ENCODE results near the gene KCNAB1.

Gene KCNAB1

DNA sequence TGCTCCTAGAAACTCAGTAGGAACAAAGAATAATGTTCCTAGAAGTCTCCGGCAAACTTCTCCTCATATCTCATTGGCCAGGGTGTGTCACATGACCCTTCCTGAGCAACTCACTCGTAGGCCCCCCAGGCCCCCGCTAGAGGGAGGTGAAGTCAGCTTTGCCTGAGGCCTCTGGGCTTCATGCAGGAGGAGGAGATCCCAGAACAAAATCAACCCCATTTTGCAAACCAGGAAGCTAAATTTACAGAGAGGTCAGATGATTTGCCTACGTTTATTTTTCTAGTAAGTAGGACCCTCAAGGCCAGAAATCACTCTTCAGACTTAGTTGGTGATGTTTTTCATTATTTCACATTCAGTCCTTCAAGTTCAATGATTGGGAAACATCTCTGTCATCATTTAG is 335.5 kb downstream of the KCNAB1 start:
- DNase-seq (ENCODE audit: low spot score): no peak

DNA sequence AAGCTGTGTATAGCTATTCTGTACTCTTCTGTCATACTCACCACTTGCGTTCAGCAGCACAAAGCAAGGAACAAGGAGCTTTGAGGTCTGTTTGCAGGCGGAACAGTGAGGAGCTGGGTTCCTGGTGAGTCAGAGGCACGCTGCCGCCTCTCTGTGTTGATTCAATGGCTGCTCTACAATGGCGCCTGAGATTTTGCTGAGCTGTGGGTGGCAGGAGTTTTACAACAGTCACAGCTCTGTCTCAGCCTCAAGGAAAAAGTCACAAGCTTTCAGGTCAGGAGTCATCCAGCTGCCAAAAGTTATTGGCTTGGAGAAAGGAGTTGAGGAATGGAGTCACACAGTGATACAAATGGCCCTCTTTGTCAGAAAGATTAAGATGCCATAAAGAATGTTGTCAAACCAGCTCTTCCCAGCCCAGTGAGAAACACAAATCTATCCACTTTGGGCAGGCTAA is 336.4 kb downstream of the KCNAB1 start:
- DNase-seq (ENCODE audit: low spot score): no peak

DNA sequence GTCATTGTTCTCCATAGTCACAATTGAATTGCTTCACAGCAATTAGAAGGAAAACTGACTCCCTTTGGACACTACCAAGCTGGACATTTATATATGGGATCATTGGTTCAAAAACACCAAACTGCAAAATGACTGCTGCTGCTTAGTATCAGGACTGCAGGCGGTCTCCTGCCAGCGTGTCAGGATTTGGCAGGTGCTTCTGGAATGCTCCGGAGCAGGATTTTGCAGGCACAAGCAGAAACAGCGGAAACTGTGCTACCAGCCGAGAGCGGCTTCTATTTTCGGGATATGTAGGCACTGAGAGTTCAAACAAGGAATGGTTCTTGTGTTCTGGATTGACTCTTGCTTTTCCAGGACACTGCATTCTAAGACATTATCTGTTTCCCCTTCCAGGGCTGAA is 339.1 kb downstream of the KCNAB1 start:
- no peak for DNase-seq (ENCODE audit: low spot score)

DNA sequence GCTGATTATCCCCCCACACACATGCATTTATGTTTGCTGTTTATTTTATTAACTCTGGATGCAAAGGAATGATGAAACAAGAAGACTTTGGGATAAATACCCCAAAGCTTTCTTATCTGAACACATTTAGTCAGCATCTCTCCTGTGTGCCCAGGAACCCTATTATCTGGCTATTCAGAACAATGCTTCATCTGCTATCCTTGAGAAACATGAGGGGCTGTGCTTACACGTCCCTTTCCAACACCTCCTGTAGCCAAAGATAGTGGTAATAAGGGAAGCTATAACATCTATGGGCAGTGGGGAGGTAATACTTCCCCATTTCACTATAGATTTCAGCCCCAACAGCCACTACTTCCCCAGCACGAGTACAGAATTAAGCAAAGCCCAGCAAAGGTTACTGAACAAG is 339.8 kb downstream of the KCNAB1 start:
- no peak for DNase-seq (ENCODE audit: low spot score)

DNA sequence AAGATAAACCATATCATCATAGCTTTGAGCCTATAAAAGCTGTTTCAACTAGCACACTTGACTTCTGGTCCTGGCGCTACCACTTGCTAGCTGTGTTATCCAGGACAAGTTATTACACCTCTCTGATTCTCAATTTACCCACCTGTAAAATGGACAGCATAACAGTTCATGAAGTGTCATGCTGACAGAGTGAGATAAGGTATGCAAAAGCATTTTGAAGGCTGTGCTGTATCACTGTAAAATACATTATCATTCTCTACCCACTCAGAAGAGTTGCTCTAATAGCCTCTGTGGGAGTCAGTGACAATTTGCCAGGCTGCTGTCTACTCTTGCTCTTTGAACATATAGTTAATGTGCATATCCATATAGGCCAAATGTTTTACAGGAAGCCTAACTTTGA is 341.5 kb downstream of the KCNAB1 start:
- no peak for DNase-seq (ENCODE audit: low spot score)

DNA sequence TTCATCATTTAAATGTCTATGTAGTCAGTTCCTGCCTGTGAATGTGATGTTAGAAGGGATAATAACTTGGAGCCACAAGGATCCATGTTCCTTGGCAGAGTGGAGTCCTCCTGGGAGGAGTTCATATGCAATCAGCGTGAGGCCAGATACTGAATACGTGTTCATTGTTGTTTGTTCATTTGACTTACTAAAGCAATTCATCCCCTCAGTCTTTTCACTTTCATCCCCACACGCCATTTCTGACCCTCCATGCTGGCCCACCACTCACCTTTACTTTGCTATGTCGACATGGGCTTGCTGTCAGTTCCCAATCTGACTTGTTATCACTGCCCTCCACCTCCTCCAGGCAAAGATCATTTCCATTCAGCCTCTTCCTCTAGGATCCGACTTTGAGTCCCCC is 342.7 kb downstream of the KCNAB1 start:
- no peak for DNase-seq (ENCODE audit: low spot score)

DNA sequence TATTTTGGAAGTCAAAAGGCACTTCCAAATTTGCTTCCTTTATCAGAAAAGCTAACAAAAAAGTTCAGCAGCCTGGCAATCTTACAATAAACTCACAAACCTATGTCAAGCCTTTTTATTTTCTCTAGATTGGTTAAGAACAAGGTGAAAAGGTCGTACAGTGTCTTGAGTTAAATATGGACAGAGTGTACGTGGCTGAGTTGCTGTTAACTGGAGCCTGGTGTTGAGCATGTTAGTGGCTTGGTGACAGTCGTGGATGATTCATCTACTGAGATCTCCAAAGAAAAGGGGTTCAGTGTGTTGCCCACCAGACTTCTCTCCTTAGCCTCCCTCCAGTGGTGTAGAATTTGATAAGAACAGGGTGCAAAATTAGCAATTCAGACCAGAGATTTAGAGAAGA is 344.8 kb downstream of the KCNAB1 start:
- no peak for DNase-seq (ENCODE audit: low spot score)

DNA sequence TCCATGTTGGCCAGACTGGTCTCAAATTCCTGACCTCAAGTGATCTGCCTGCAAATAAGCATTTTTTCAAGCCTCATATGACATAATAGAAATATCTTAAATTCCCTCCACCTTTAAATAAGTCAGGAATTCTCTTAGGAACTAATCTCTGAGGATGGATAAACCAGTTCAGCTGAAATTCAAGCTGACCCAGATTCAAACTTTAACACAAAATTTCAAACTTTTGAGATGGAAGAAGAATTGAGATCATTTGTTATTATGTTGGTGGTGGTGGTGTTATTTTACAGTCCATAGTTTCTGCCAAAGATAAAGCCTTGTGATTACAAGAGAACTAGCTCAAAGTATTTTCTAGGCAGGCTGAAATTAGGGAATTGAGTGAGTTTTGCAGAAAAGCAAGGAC is 349.1 kb downstream of the KCNAB1 start:
- no peak for DNase-seq (ENCODE audit: low spot score)

DNA sequence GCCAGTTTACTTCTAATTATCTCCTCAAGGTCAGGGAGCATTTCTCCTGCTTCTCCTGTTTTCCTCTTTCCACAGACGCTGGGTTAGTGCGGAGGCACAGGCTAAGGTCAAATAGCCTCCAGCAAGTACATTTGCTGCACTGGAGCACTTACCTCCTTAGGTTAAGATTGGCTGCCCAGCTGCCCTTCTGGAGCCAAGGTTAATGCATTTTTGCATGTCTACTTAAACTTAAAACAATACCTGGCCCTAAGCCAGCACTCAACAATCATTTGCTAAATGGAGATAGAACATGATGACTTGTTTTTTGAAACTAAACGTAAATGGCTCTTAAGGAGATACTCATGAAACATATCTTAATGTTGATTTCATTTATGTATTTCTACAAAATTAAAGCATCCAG is 351.1 kb downstream of the KCNAB1 start:
- DNase-seq (ENCODE audit: low spot score): no peak

DNA sequence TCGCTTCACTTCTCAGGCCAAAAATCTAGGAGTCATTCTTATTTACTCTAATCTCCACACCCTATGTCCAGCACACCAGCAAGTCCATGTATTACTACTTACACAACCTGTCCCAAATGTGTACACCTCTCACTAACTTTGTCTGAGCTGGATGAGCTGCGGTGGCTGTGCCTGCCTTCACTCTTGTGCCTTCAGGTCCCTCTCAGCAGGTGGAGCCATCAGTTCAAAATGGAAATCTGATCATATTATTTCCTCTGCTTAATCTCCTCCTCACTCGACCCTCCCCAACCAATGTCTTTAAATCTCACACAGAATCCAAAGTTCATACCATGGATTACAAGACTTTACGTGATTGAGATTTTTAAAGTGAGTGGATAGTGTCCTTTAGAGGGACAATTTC is 351.8 kb downstream of the KCNAB1 start:
- DNase-seq (ENCODE audit: low spot score): no peak

DNA sequence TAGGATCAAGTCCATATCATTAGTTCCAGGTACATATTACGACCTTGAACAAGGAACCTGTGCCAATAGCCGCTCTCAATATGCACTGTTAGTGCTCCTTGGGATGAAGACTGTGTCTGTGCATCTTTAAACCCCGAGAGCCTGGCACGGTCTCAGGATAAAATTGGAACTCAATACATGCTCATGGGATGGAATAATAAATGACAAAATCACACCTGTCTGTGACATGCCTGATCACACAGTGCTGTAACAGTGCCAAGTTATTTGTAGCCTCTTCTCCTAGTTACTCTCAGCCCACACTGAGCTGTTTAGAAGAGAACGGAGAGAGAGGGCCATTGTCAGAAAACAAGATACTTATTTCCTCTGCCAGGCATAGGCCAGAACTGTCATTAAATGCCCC is 352.3 kb downstream of the KCNAB1 start:
- DNase-seq (ENCODE audit: low spot score): no peak

DNA sequence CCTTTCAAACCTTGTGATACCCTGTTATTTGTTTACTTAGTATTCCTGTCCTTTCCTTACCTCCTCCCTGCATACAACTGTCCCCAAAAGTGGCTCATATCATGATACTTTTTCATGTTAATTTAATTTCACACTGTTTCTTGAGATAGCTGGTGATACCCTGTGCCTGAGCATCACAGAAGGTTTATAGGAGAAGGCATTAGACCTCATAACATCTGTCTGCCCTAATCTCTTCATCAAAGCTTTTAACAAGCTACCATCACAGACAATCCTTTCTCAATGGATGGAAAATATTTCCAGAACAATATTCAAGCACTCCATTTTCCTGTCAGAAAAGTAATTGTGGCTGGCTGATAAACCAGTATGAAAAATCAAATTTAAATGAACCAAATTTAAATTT is 353.0 kb downstream of the KCNAB1 start:
- no peak for DNase-seq (ENCODE audit: low spot score)

DNA sequence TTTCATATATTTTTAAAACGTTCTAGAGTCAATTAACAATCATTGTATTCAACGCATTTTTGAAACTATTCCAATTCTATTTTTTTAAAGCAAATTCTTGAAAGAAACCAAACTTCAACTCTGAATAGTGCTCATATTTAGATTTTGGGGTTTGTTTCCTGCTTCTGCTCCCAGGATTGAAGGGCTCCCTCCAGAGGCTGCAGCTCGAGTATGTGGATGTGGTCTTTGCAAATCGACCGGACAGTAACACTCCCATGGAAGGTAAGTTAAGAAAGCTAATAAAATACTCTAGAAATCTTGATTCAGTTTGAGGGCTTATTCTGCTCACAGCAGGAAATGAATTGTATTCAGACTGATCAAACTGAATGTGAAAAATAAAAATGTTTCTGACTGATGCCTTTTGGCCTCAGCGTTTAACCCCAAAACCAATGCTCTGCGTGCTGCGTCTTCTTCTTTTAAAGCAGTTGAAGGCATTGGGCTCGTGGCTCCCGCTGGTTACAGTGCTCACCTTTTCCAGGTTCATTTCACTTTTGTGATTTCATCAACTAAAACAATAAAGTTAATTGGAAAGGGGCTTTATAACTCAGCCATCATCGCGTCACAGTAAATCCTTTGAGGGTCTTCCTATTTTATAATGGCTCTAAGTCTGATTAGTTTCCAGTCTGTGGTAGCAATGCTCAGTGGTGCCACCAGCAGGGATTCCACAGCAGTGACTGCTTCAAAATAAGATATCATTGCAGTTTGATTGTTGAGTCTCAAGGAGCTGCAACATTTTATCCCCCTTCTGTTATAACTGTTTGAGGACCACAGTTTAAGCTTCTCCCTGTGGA is 354.4 kb downstream of the KCNAB1 start:
- DNase-seq (ENCODE audit: low spot score): no peak

DNA sequence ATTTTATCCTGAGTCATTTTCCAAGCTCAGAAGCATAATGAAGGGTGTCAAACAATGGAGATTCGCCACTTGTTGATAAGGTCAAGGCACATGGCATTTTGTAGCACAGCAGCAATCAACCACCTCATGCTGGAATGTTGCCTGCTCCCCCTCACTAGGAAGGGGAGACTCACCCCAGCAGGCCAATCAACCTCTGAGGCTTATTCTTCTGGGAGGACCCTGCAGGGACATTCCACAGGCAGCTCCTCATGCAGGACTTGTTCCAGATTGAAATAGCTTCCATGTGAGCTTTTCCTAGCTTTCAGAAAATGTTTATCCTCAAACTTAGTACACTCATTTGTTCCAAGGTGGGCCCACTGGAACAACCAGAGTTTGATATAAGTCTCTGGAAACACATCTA is 356.9 kb downstream of the KCNAB1 start:
- DNase-seq (ENCODE audit: low spot score): no peak

DNA sequence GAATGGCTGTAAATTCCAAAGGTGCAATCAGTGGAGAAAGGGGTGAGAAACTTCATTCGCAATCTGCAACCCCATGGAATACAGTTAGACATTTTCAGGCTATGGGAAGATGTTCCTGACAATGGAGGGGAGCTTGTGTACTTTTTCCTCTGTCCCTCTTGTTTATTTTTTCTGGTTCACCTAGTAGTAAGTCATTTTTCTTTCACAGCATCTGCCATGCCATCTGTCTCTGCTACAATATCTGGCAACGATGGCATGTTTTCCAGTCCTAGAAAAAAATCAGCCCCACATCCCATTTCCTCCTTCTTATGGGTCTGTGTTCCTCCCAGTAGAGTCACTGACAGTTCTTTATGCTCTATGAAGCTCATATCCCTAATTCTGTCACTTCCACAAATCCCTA is 358.5 kb downstream of the KCNAB1 start:
- DNase-seq (ENCODE audit: low spot score): no peak

DNA sequence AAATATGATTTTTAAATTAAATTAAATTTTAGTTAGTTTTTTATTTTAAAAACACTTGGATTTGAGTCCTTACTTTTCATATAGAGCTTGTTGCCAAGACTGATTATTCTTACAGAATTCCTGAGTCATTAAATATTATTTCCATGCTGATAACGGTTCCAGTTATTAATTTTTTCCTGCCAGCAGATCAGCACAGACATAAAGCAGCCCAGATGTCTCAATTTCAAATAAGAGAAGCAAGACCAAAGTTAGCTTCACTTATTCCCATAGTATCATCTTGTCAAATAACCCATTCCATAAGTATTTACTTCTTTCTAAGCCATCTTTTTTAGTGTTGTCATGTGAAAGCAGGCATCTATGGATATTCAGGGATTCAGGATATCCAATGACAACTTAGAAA is 359.2 kb downstream of the KCNAB1 start:
- no peak for DNase-seq (ENCODE audit: low spot score)

DNA sequence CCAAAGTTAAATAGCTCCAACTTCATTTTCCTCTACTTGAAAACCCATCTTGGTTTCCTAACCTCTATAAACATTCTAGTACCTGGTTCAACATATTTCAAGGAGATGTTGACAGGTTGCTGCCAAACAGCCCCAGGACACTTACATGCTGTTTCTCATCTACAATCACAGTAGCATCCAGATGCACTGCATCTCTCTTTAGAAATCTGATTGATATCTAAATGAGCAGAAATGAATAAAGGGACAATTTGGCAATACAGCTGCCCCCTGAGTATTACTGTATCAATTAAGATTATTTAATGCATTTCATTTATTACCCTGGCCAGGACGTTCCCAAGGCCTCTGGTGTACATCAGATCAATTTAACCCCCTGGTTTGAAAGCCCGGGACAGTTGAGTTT is 360.6 kb downstream of the KCNAB1 start:
- DNase-seq (ENCODE audit: low spot score): no peak

DNA sequence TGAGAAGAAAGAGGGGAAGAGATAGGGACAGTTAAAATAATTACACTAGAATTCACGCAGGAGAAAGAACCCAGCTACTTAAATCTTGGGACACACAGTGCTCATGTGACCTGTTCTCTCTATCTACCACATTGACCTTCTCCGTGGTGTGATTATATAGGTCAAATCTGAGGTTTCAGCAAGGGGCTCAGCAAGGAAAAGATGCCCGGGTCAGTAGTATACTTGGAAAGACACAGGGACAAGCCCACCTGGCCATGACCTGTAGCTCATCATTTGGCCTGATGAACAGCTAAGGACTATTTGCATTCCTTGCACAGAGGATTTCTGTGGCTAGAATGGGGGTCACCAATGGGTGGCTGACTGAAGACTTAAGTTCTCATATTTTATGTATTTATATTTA is 362.6 kb downstream of the KCNAB1 start:
- DNase-seq (ENCODE audit: low spot score): no peak

DNA sequence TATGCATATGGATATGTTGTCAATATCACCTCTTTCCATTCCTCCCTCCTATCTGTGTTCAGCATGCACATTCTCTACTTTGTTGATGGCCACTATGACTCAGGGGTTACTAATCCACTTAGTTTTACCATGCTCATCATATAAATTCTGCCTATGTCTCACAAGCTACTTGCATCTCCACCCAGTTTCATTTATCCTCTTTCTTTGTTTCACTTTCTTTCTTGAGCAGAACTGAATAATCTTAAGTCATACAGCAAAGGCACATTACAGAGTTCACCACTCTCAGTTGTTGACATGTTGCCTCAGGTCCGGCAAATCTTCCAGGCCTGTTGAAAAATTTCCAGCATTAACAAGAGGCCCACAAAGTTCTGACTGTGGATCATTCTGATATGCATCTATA is 363.0 kb downstream of the KCNAB1 start:
- DNase-seq (ENCODE audit: low spot score): no peak

DNA sequence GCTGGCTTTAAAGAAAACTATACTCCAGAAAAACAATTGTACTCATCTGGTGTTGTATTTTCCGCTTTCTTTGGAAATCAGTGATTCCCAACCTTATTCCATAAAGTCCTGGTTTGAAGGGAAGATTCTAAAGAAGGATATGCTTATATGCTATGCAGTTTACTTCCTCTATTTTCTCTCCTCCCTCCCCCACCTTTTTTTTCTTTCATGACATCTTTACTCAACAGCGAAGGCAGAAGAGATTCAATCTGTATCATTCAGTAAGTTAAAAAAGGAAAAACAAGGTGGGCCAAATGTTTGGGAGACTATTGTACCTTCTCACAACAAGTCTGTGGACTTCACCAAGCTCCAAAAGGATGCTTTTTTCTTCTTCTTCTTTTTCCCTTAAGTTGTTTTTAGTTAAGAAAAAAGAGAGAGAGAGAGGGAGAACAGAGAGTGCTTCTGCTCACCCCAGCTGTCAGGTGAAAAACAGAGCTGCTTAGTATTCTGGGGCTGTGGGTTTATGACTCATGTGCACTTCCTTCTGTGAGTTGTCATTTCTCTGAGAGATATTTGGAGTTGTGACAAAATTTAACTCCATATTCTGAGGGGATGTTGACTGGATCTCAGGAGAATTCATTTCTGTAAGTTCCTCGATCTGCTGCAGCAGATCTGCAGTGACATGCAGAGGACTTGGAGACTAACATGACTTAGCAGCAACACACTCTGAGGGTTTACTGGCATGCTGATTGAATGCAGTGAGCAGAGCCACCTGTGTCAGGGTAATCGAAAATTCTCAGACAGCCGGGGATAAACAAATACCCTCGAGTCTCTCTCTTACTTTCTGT is 363.8 kb downstream of the KCNAB1 start:
- no peak for DNase-seq (ENCODE audit: low spot score)

DNA sequence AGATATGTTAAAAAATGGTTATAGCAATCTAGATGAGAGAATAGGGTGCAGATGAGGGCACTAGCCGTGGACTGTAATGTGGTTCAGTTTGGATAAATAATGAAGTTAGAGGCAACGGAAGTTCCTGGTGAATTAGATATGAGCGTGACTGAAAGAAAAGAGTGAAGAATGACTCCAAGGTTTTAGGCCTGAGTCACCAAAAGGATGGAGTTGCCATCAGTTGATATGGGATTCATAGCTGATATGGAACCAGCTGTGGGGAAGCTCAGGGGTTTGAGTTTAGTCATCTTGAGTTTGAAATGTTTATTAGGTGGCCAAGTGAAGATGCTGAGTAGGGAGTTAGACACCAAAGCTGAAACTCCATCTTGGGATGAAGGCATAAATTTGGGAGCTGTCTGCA is 368.4 kb downstream of the KCNAB1 start:
- no peak for DNase-seq (ENCODE audit: low spot score)

DNA sequence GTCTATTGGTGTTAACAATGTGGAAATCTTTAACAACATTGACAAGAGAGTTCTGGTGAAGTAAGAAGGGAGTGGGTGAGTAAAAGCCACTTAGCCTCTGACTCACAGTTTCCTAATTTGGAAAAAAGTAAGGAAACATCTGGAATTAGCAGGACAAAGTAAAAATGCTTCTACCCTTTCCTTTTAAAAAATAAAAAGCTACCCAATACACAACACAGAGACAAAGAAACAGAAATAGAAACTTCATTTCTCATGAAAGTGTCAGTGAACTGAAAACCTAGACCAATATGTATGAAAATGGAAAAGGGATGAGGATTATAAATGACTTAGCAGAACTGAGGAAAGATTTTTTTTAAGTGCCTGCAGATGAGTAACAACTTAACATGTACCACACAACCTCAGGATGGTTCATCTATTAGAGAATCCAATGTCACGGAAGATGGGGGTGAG is 369.1 kb downstream of the KCNAB1 start:
- no peak for DNase-seq (ENCODE audit: low spot score)

DNA sequence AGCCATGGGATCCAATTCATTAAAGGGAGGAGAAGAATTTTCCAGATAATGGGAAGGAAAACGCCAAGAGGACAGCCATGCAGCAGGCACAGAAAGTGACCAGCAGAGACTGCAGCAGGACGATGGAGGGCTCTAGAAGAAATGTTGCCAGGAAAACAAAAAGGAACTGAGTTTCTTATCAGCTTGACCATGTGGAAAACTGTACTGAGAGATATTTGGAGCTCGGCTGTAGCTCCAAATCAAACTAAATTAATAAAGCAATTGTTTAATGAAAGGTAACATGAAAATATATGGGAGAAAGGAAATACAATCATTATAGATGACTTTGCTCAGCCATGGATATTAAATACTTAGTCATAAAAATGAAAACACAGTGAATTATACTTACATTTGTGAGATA is 370.8 kb downstream of the KCNAB1 start:
- DNase-seq (ENCODE audit: low spot score): no peak

All from HuH-7.5 (cell line).